ENCODE measurements around the gene HIVEP3. TPM values are rescaled to one million over a fixed set of nuclear protein-coding genes. Genes with fewer than 3 reads are reported as not detected.

Gene HIVEP3
- total RNA-seq, 1 experiment from 2014 or later = 6.0 TPM

DNA sequence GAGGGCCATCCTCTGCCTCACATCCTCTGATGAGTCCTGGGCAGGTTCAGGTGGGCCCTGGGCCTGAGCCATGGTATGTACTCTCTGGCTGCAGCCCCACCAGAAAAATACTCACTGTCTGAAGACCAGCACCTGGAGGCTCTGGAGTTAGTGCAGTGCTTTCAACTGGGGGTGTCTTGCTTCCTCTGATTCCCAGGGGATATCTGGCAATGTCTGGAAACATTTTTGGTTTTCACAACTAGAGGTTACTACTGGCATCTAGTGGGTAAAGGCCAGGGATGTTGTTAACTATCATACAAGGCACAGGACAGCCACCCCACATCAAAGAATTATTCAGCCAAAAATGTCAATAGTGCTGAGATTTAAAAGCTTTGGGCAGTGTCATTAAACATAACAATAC lies 152.7 kb downstream of the HIVEP3 start:
- intact Hi-C loops (cut with micrococcal nuclease; ENCODE audit: unreplicated experiment) = no loop called here
- Histone ChIP-seq H3K4me3 (ENCODE audit: low read depth in 2 of 2, low read length in 2 of 2) (no peak overlapping the region), H3K36me3 (ENCODE audit: control insufficient read depth, insufficient read depth, low read length) (no peaks in the 10 kb centered on the region), H3K27me3 (ENCODE audit: control insufficient read depth, insufficient read depth, low read length) (no peaks in the 10 kb centered on the region), H3K27ac (ENCODE audit: low read length) (no peak overlapping the region), H3K4me1 (ENCODE audit: control insufficient read depth, insufficient read depth, low read length) (no peaks in the 10 kb centered on the region; the same call in 1 of the 2 replicates), H3K9me3 (ENCODE audit: control insufficient read depth, insufficient read depth, low read depth, low read length) (0 out of 2 replicates have a peak, but pooled peaks cover 3% of the 10 kb centered on the region)
- ChIA-PET POLR2A (no interaction called here), CTCF (no interaction called here)
- TF ChIP-seq POLR2AphosphoS5 (IDR thresholded peaks at IDR 0.05; ENCODE audit: low read depth, low read length) (no peak), TCF7L2 (IDR thresholded peaks at IDR 0.05; ENCODE audit: low read depth, low read length) (no peak), SIN3A (IDR thresholded peaks at IDR 0.05; ENCODE audit: borderline replicate concordance, insufficient read depth, low read depth, low read length) (no peak)
- TF ChIP-seq, protein P1, sequence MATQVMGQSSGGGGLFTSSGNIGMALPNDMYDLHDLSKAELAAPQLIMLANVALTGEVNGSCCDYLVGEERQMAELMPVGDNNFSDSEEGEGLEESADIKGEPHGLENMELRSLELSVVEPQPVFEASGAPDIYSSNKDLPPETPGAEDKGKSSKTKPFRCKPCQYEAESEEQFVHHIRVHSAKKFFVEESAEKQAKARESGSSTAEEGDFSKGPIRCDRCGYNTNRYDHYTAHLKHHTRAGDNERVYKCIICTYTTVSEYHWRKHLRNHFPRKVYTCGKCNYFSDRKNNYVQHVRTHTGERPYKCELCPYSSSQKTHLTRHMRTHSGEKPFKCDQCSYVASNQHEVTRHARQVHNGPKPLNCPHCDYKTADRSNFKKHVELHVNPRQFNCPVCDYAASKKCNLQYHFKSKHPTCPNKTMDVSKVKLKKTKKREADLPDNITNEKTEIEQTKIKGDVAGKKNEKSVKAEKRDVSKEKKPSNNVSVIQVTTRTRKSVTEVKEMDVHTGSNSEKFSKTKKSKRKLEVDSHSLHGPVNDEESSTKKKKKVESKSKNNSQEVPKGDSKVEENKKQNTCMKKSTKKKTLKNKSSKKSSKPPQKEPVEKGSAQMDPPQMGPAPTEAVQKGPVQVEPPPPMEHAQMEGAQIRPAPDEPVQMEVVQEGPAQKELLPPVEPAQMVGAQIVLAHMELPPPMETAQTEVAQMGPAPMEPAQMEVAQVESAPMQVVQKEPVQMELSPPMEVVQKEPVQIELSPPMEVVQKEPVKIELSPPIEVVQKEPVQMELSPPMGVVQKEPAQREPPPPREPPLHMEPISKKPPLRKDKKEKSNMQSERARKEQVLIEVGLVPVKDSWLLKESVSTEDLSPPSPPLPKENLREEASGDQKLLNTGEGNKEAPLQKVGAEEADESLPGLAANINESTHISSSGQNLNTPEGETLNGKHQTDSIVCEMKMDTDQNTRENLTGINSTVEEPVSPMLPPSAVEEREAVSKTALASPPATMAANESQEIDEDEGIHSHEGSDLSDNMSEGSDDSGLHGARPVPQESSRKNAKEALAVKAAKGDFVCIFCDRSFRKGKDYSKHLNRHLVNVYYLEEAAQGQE (IDR thresholded peaks at IDR 0.05; ENCODE audit: insufficient read depth in 1 of 2, low read depth in 2 of 2, low read length in 1 of 2) = no peak
- TF ChIP-seq, protein P2, sequence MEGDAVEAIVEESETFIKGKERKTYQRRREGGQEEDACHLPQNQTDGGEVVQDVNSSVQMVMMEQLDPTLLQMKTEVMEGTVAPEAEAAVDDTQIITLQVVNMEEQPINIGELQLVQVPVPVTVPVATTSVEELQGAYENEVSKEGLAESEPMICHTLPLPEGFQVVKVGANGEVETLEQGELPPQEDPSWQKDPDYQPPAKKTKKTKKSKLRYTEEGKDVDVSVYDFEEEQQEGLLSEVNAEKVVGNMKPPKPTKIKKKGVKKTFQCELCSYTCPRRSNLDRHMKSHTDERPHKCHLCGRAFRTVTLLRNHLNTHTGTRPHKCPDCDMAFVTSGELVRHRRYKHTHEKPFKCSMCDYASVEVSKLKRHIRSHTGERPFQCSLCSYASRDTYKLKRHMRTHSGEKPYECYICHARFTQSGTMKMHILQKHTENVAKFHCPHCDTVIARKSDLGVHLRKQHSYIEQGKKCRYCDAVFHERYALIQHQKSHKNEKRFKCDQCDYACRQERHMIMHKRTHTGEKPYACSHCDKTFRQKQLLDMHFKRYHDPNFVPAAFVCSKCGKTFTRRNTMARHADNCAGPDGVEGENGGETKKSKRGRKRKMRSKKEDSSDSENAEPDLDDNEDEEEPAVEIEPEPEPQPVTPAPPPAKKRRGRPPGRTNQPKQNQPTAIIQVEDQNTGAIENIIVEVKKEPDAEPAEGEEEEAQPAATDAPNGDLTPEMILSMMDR (IDR thresholded peaks at IDR 0.05) = no peak
- BruUV-seq (replicated peaks) = no TSS peak
- in situ Hi-C loops (cut with HindIII; ENCODE audit: low pct_unique_long_range_greater_than_20kb, low sequenced_read_pairs) = no loop called here
- no peak for ATAC-seq
- no peak for DNase-seq (ENCODE audit: low read depth, low spot score)

DNA sequence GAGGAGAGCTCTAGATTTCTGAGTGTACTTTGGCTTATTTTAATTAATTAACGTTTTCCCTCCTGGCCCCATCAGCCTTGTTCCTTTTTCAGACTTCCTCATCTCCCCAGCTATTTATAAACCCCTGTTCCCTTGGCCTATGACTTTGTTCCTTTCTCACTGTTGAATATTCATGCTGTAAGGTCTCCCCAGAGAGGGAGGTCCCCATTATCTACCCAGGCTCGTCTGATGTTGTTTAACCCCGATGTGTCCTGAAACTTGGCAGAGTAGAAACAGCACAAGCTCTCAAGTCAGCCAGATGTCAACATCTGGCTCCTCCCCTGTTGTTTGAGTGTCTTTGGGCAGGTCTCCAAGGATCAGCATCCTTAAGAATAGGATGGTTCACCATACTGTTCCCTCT lies 153.6 kb downstream of the HIVEP3 start:
- 0 out of 2 replicates have a peak, but pooled peaks cover 3% of the 10 kb centered on the region for H3K9me3 ChIP-seq (ENCODE audit: control insufficient read depth, insufficient read depth, low read depth, low read length)
- ChIA-PET CTCF (no interaction called here), POLR2A (no interaction called here)
- in situ Hi-C loops (cut with HindIII; ENCODE audit: low pct_unique_long_range_greater_than_20kb, low sequenced_read_pairs) = no loop called here
- no peaks in the 10 kb centered on the region; the same call in 1 of the 2 replicates for H3K4me1 ChIP-seq (ENCODE audit: control insufficient read depth, insufficient read depth, low read length)
- no peak for ATAC-seq
- H3K27me3 ChIP-seq (ENCODE audit: control insufficient read depth, insufficient read depth, low read length) = no peaks in the 10 kb centered on the region
- H3K36me3 ChIP-seq (ENCODE audit: control insufficient read depth, insufficient read depth, low read length) = no peaks in the 10 kb centered on the region
- TF ChIP-seq, protein P2 (IDR thresholded peaks at IDR 0.05) = no peak
- no peak for TF ChIP-seq TCF7L2 (IDR thresholded peaks at IDR 0.05; ENCODE audit: low read depth, low read length)
- TF ChIP-seq, protein P1 (IDR thresholded peaks at IDR 0.05; ENCODE audit: insufficient read depth in 1 of 2, low read depth in 2 of 2, low read length in 1 of 2) = no peak
- TF ChIP-seq SIN3A (IDR thresholded peaks at IDR 0.05; ENCODE audit: borderline replicate concordance, insufficient read depth, low read depth, low read length) = no peak
- no peak for TF ChIP-seq POLR2AphosphoS5 (IDR thresholded peaks at IDR 0.05; ENCODE audit: low read depth, low read length)
- intact Hi-C loops (cut with micrococcal nuclease; ENCODE audit: unreplicated experiment) = no loop called here
- no peak overlapping the region for H3K4me3 ChIP-seq (ENCODE audit: low read depth in 2 of 2, low read length in 2 of 2)
- BruUV-seq (replicated peaks) = no TSS peak
- DNase-seq (ENCODE audit: low read depth, low spot score) = no peak
- H3K27ac ChIP-seq (ENCODE audit: low read length) = no peak overlapping the region

All from Panc1 (cell line).